ENCODE measurements around the gene PHLPP2.

DNA sequence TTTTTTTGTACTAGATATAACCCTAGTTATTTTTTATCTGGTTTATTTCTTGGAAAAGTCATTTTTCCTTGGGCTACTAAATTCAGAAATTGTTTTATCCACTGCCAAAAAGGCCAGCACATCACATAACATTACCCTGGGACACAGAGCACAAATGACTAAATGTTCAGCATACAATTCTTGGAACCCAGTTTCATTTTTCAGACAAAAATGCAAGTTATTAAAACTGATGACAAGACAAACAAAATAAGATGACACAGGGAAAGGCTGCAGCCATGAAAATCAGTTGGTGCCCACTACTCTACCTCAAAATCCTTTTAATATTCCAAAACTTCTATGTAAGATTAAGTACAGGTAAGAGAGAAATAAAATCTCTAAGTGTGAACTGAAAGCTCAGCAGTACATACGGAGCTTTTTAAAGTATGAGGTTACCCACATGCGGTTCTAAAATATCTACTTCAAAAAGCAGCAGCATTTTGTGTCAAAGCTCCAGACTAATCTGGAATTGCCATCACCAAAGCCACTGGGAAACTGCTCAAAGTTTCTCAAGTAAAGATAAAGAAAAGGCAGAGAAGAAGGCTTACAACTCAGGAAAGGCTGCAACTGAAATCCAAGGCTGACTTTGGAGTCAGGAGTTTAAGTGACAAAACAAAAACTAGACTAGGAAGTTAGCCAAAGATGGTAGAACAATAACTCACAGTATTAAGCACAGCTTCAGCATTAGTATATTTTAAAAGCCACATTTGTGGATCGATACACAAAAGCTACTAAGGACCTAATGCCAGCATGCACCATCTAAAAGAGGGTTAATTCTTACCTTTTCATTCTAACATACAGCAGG, 42.8 kb upstream of the PHLPP2 start:
- TF ChIP-seq EP300 (IDR thresholded peaks at IDR 0.05): no peak
- no peak for TF ChIP-seq POLR2AphosphoS5 (IDR thresholded peaks at IDR 0.05)

Measured in gastroesophageal sphincter (tissue), 2 donors.